ENCODE results near the gene BGN.

BGN gene

GRCh38 chrX:153468008-153468580, 26.7 kb upstream of the BGN start (continued):
- TF ChIP-seq TSHZ2 (CRISPR knock-in tag; IDR thresholded peaks at IDR 0.05) (no peak), SNAI2 (CRISPR knock-in tag; IDR thresholded peaks at IDR 0.05) (no peak), CSRNP3 (CRISPR knock-in tag; IDR thresholded peaks at IDR 0.05) (no peak), ARNTL (CRISPR knock-in tag; IDR thresholded peaks at IDR 0.05; ENCODE audit: borderline replicate concordance, low read depth) (no peak), PPARA (CRISPR knock-in tag; IDR thresholded peaks at IDR 0.05; ENCODE audit: borderline replicate concordance) (no peak), BACH2 (CRISPR knock-in tag; IDR thresholded peaks at IDR 0.05; ENCODE audit: borderline replicate concordance) (no peak)

- ATAC-seq = peak; percentile 57
- no peak for TF ChIP-seq BACH2 (CRISPR knock-in tag; IDR thresholded peaks at IDR 0.05; ENCODE audit: borderline replicate concordance)
- TF ChIP-seq ISL1 (CRISPR knock-in tag; IDR thresholded peaks at IDR 0.05) = no peak
- no peak for TF ChIP-seq ZNF70 (CRISPR knock-in tag; IDR thresholded peaks at IDR 0.05)
- no peak for TF ChIP-seq OSR1 (CRISPR knock-in tag; IDR thresholded peaks at IDR 0.05)
- no peak for TF ChIP-seq PATZ1 (CRISPR knock-in tag; IDR thresholded peaks at IDR 0.05; ENCODE audit: borderline replicate concordance)
- no peak for TF ChIP-seq ZNF8 (CRISPR knock-in tag; IDR thresholded peaks at IDR 0.05)
- TF ChIP-seq CREB5 (CRISPR knock-in tag; IDR thresholded peaks at IDR 0.05; ENCODE audit: low read depth) = no peak
- no peak for TF ChIP-seq CSDC2 (CRISPR knock-in tag; IDR thresholded peaks at IDR 0.05)
- TF ChIP-seq CSRNP3 (CRISPR knock-in tag; IDR thresholded peaks at IDR 0.05) = no peak
- TF ChIP-seq POU6F1 (CRISPR knock-in tag; IDR thresholded peaks at IDR 0.05; ENCODE audit: borderline replicate concordance, low read depth) = no peak
- TF ChIP-seq TOX (CRISPR knock-in tag; IDR thresholded peaks at IDR 0.05; ENCODE audit: borderline replicate concordance) = no peak
- TF ChIP-seq ZFP3 (CRISPR knock-in tag; IDR thresholded peaks at IDR 0.05) = no peak
Measured at GRCh38 chrX:153469811-153470410, 24.9 kb upstream of the BGN start.

All from SK-N-SH treated with all-trans-retinoic acid at 6 μM for 48 hours (cell line).